GM21619 (cell line): ENCODE measurements around the gene OMD.
"Not testable (repeated sequence)": the region's sequence is repeated elsewhere in the genome, so short reads cannot be mapped to it uniquely, and the experiment has no call there.

ENCODE experiments used
- ATAC-seq: cut with Tn5 transposase; IDR thresholded peaks from one replicate; pipeline ENCODE4 v1.9.1; 2021; ENCODE audit not compliant: unreplicated experiment

OMD gene

GRCh38 chr9:92414566-92414965 is 9.7 kb downstream of the OMD start:
- ATAC-seq = no peak

- ATAC-seq = not testable (repeated sequence)
Observed at GRCh38 chr9:92411157-92411556, 13.1 kb downstream of the OMD start.

GRCh38 chr9:92408747-92409478 is 15.4 kb downstream of the OMD start:
- no peak for ATAC-seq

DNA sequence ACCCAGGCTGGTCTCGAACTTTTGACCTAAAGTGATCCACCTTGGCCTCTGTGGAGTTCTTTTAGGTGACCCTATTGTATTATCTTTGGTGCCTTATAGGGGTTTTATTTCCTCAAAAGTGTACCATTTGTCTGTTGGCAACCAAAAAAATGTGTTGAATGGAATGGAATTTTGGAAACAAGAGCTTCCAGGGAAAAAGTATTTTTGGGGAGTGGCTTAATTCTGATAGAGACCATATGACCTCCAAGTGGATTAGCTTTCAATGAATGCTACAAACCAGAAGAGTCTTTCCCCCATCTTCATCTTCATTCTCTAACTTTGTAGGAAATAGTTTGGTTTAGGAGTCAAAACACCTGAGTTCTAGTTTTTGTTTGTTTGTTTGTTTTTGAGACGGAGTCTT is 16.5 kb downstream of the OMD start:
- ATAC-seq = no peak

DNA sequence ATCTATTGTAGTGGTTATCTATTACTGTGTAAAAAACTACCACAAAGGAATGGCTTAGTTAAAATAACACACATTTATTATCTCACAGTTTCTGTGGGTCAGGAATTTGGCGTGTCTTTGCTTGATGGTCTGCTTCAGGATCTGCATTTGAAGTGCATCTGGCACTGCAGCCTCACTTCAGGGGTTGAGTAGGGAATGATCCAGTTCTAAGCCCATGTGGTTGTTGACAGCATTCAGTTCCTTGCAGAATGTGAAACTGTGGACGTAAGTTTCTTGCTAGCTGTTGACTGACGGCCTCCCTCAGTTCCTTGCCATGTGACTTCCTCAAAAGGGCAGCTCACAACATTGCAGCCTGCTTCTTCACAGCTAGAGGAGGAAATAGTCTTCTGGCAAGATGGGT is 17.8 kb downstream of the OMD start:
- peak; percentile 81 for ATAC-seq

DNA sequence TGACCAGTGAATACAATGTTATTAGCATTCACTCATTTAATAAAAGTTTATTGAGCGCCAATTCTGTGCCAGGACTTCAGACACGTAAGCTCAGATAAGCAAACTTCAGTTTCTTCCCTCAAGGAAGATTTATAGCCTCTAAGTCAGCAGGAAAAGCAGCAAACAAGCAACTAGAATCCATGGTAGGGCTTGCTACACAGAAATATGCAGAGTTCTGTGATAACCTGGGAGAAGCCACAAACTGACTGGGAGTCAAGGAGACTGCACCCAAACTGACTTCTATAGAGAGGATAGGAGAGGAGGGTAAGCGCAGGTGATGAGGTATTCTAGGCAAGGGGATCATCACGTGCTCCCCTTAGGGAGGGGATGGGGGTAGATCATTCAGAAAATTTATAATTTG is 18.5 kb downstream of the OMD start:
- ATAC-seq = no peak

- ATAC-seq = no peak
Observed at GRCh38 chr9:92404042-92404836, 20.0 kb downstream of the OMD start, which contains the start of gene OGN. TSS of gene OGN (minus strand) at chr9:92404578. CDS start at chr9:92403407, 1,171 bp downstream.

GRCh38 chr9:92402826-92403745 is 21.2 kb downstream of the OMD start:
- ATAC-seq = no peak

GRCh38 chr9:92402360-92402759 is 21.9 kb downstream of the OMD start:
- no peak for ATAC-seq

DNA sequence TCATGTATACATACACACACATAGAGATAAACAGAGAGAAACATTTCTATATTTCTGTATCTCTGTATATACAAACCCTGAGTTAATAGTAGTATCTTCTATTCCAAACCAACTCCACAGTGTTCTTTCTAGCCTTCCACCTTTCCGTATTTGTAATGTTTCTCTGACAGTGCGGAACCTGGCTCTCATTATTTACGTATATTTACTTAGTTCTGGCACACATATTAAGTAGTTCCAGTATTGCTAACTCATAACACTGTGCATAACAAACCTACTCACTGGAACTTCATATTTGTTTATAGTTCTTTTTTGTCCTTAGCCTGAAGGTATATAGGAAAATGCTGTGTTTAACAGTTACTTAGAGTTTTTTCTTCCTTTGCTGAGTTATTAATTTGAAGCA is 26.4 kb downstream of the OMD start:
- ATAC-seq = no peak

DNA sequence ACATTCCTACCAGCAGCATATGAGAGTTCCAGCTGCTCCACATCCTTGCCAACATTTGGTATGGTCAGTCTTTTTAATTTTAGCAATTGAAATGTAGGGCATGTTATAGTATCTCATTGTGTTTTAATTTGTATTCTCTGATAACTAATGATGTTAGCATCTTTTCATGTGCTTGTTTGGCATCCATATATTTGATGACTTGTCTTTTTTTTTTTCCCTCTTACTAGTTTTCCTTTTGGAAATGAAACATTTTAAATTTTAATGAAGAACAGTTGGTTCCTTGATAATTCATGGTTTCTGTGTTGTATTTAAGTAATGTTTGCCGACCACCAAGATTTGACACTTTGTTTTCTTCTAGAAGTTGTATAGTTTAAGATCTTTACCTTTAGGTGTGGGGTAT is 28.7 kb downstream of the OMD start:
- ATAC-seq = no peak

DNA sequence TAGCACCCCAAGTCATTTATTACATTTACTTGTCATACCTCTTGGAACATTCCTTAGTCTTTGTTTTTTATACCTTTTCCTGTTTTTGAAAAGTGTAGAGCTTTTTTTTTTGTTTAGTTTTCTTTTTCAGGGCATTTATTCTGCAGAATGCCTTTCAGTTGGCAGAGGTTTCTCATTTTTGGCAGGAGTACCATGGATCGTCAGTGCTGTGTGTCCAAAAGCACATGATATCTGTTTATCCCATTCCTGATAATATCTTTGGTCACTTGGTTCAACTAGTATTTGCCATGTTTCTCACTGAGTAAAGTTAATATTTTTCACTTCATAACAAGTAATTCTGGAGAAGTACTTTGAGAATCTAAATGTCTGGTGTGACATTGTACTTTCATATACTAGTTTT is 30.6 kb downstream of the OMD start:
- ATAC-seq = no peak

GRCh38 chr9:92392690-92393089 is 31.6 kb downstream of the OMD start:
- no peak for ATAC-seq

GRCh38 chr9:92385953-92386352 is 38.3 kb downstream of the OMD start:
- no peak for ATAC-seq

GRCh38 chr9:92385477-92385876 is 38.8 kb downstream of the OMD start:
- no peak for ATAC-seq

- no peak for ATAC-seq
Observed at GRCh38 chr9:92385001-92385400, 39.3 kb downstream of the OMD start.

DNA sequence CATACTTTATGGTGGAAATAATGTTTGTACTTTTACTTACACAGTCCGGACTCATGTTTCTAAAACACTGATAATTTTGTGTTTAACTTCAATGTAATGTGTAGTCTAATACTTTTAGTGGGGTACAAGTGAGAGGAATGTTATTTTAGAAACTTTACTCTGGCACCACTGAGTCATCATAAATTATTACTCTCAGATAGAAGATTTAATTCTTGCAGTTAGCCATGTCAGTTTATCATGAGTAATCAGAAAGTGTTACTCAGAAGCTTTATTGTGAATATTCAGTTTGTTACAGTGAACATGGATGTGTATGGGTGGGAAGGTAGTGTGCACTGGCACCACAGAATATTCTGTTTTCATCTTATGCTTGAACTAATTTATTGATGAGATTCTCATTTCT is 39.9 kb downstream of the OMD start:
- no peak for ATAC-seq

- ATAC-seq = no peak
Observed at GRCh38 chr9:92381775-92382174, 42.5 kb downstream of the OMD start.

- ATAC-seq = no peak
Observed at GRCh38 chr9:92380603-92381002, 43.7 kb downstream of the OMD start.

- no peak for ATAC-seq
Observed at GRCh38 chr9:92378865-92379560, 45.3 kb downstream of the OMD start.

DNA sequence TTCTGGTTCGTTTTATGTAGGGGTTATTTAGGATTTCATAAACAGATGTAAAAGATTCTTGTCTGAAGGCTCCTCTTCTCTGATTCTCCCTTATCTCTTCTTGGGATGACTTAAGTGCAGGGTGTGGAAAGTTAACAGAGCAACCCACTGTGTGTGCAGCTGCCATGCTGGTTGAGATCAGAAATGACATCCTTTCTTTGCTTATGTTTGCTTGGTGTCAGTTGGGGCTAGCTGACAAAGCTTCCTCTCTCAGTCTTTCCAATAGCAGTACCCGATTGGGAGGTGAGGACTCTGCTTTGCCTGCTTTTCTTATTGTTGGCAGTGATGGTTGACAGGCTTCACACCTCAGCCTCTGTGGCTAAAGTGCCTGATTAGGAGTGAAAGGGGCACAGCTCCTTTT is 46.4 kb downstream of the OMD start:
- ATAC-seq = no peak
